ENCODE measurements around the gene DPCD.
"Not testable (repeated sequence)": the region's sequence is repeated elsewhere in the genome, so short reads cannot be mapped to it uniquely, and the experiment has no call there.

The DPCD gene

GRCh38 chr10:101585841-101586240 lies 2.3 kb upstream of the DPCD start:
- no peak for DNase-seq (ENCODE audit: low read depth)

- DNase-seq (ENCODE audit: low read depth), result no peak
Measured at GRCh38 chr10:101588879-101589278, 758 bp downstream of the DPCD start.

GRCh38 chr10:101593331-101593730 lies 5.2 kb downstream of the DPCD start:
- not testable (repeated sequence) for DNase-seq (ENCODE audit: low read depth)

GRCh38 chr10:101595591-101596433 lies 7.7 kb downstream of the DPCD start:
- DNase-seq (ENCODE audit: low read depth), result no peak

GRCh38 chr10:101597091-101597900 lies 9.2 kb downstream of the DPCD start:
- DNase-seq (ENCODE audit: low read depth), result no peak

- DNase-seq (ENCODE audit: low read depth), result no peak
Measured at GRCh38 chr10:101601541-101601940, 13.4 kb downstream of the DPCD start.

GRCh38 chr10:101602761-101603398 lies 14.8 kb downstream of the DPCD start:
- DNase-seq (ENCODE audit: low read depth), result no peak

- DNase-seq (ENCODE audit: low read depth), result no peak
Measured at GRCh38 chr10:101607124-101607523, 19.0 kb downstream of the DPCD start.

- no peak for DNase-seq (ENCODE audit: low read depth)
Measured at GRCh38 chr10:101609481-101609880, 21.4 kb downstream of the DPCD start.

GRCh38 chr10:101611096-101611905 lies 23.2 kb downstream of the DPCD start:
- no peak for DNase-seq (ENCODE audit: low read depth)

- DNase-seq (ENCODE audit: low read depth), result no peak
Measured at GRCh38 chr10:101612086-101612485, 24.0 kb downstream of the DPCD start.

GRCh38 chr10:101612872-101613271 lies 24.8 kb downstream of the DPCD start:
- no peak for DNase-seq (ENCODE audit: low read depth)

- DNase-seq (ENCODE audit: low read depth), result no peak
Measured at GRCh38 chr10:101613646-101614045, 25.5 kb downstream of the DPCD start.

- no peak for DNase-seq (ENCODE audit: low read depth)
Measured at GRCh38 chr10:101614663-101615524, 26.8 kb downstream of the DPCD start.

- DNase-seq (ENCODE audit: low read depth), result no peak
Measured at GRCh38 chr10:101615525-101616116, 27.5 kb downstream of the DPCD start.

GRCh38 chr10:101616415-101617101 lies 28.4 kb downstream of the DPCD start:
- no peak for DNase-seq (ENCODE audit: low read depth)

GRCh38 chr10:101617102-101617823 lies 29.1 kb downstream of the DPCD start:
- DNase-seq (ENCODE audit: low read depth), result no peak

- no peak for DNase-seq (ENCODE audit: low read depth)
Measured at GRCh38 chr10:101617824-101618568, 29.9 kb downstream of the DPCD start.

Data from T-helper 22 cell (primary cell).